22Rv1 (cell line): Measurements from ENCODE around the gene CCDC102A.
A peak's percentile ranks its signal among the peaks of the same experiment; 100 is the strongest.

Experiments used
- H3K27ac ChIP-seq: fragments of 450-650 bp; 2 replicates; pipeline ENCODE4 v1.5.1; 2017
- CTCF ChIP-seq: fragments of 450-650 bp; IDR thresholded peaks from 2 replicates; pipeline ENCODE4 v1.5.1; 2017; ENCODE audit warnings: mild to moderate bottlenecking
- ZFX ChIP-seq: fragments of 450-650 bp; IDR thresholded peaks from 2 replicates; pipeline ENCODE4 v1.6.1; 2017; ENCODE audit warnings: antibody characterized with exemption, borderline replicate concordance

CCDC102A gene

GRCh38 chr16:57576429-57576870, 40.1 kb upstream of the CCDC102A start:
- TF ChIP-seq ZFX (no peak), CTCF (peak; percentile 94)
- H3K27ac ChIP-seq = no peak overlapping the region

- TF ChIP-seq ZFX (no peak), CTCF (no peak)
- H3K27ac ChIP-seq = no peak overlapping the region
Measured at GRCh38 chr16:57575468-57576277, 39.3 kb upstream of the CCDC102A start.

- H3K27ac ChIP-seq = no peak overlapping the region
- no peak for TF ChIP-seq CTCF
- TF ChIP-seq ZFX = no peak
Measured at GRCh38 chr16:57574646-57575467, 38.5 kb upstream of the CCDC102A start.

- no peak overlapping the region for H3K27ac ChIP-seq
Measured at GRCh38 chr16:57574086-57574485, 37.7 kb upstream of the CCDC102A start.

GRCh38 chr16:57572978-57573728, 36.8 kb upstream of the CCDC102A start:
- TF ChIP-seq CTCF = no peak
- H3K27ac ChIP-seq = no peak overlapping the region

More at GRCh38 chr16:57574086-57574485, 37.7 kb upstream of the CCDC102A start:
- no peak for TF ChIP-seq ZFX
- TF ChIP-seq CTCF = no peak

GRCh38 chr16:57571098-57571497, 34.7 kb upstream of the CCDC102A start:
- H3K27ac ChIP-seq = no peak overlapping the region
- no peak for TF ChIP-seq ZFX
- no peak for TF ChIP-seq CTCF
